PC-3 (cell line): ENCODE measurements around the gene CASQ1. TPM values are rescaled to one million over a fixed set of nuclear protein-coding genes. Genes with fewer than 3 reads are reported as not detected.

Source experiments
- ATAC-seq: fragments of 200-7000 bp; cut with Tn5 transposase; 2 replicates; pipeline ENCODE4 v1.9.1; 2020; ENCODE audit warnings: mild to moderate bottlenecking, moderate library complexity
- BruUV-seq: library from RNA; stranded (reverse); fragments of 400-500 nt; replicated peaks from 2 replicates; lab custom pipeline; 2021; lab: Mats Ljungman, UMichigan
- CTCF ChIA-PET: fragments of 300-600 bp; sonication (Branson Sonifier 250); formaldehyde crosslinking; loops from one replicate; lab custom pipeline; 2022; ENCODE audit warnings: antibody characterized with exemption; lab: Charles Lee
- POLR2A ChIA-PET: fragments of 300-600 bp; sonication (Branson Sonifier 250); formaldehyde crosslinking; loops from one replicate; lab custom pipeline; 2022; ENCODE audit warnings: antibody characterized with exemption; ENCODE audit not compliant: unreplicated experiment; lab: Charles Lee
- DNase-seq: peaks from one replicate; pipeline ENCODE4 v3.0.0-alpha.2; 2015
- H2AFZ ChIP-seq: fragments of 300-600 bp; sonication (generic); 2 replicates; pipeline ENCODE4 v1.6.0; 2016; ENCODE audit warnings: antibody characterized with exemption, low read length
- H3F3A ChIP-seq: fragments of 300-600 bp; sonication (generic); one replicate; pipeline ENCODE4 v1.6.0; 2017; ENCODE audit warnings: antibody characterized with exemption, low read length, control low read depth, mild to moderate bottlenecking; ENCODE audit not compliant: unreplicated experiment
- H3K27ac ChIP-seq: fragments of 300-600 bp; sonication (generic); 2 replicates; pipeline ENCODE4 v1.5.1; 2016; ENCODE audit warnings: mild to moderate bottlenecking, low read length
- H3K27me3 ChIP-seq: fragments of 300-600 bp; sonication (generic); 2 replicates; pipeline ENCODE4 v1.6.1; 2016; ENCODE audit warnings: low read length, mixed read lengths
- H3K36me3 ChIP-seq: fragments of 300-600 bp; sonication (generic); 2 replicates; pipeline ENCODE4 v1.6.1; 2016; ENCODE audit warnings: low read depth, mixed run types, low read length, mixed read lengths
- H3K4me1 ChIP-seq: fragments of 300-600 bp; sonication (generic); 2 replicates; pipeline ENCODE4 v1.5.1; 2016; ENCODE audit warnings: low read length; ENCODE audit not compliant: insufficient read depth
- H3K4me2 ChIP-seq: fragments of 300-600 bp; sonication (generic); 2 replicates; pipeline ENCODE4 v1.6.0; 2016; ENCODE audit warnings: low read length
- H3K4me3 ChIP-seq: fragments of 300-600 bp; sonication (generic); 2 replicates; pipeline ENCODE4 v1.5.1; 2016; ENCODE audit warnings: mild to moderate bottlenecking, low read length, mixed read lengths
- H3K79me2 ChIP-seq: fragments of 300-600 bp; sonication (generic); 2 replicates; pipeline ENCODE4 v1.6.1; 2017; ENCODE audit warnings: low read length, mixed read lengths
- H3K9ac ChIP-seq: fragments of 300-600 bp; sonication (generic); 2 replicates; pipeline ENCODE4 v1.6.0; 2016; ENCODE audit warnings: mild to moderate bottlenecking, low read length
- H3K9me2 ChIP-seq: fragments of 300-600 bp; sonication (generic); replicated peaks from 2 replicates; pipeline ENCODE4 v1.6.1; 2016; ENCODE audit warnings: mixed run types, low read length, mixed read lengths
- H3K9me3 ChIP-seq: fragments of 300-600 bp; sonication (generic); 2 replicates; pipeline ENCODE4 v1.6.1; 2016; ENCODE audit warnings: low read length, mixed read lengths
- H4K20me1 ChIP-seq: fragments of 300-600 bp; sonication (generic); 2 replicates; pipeline ENCODE4 v1.6.1; 2016; ENCODE audit warnings: low read length, mixed read lengths
- EZH2 ChIP-seq: fragments of 300-600 bp; sonication (generic); IDR thresholded peaks from one replicate; pipeline ENCODE4 v1.6.1; 2017; ENCODE audit warnings: antibody characterized with exemption, mild to moderate bottlenecking, low read length; ENCODE audit not compliant: unreplicated experiment
- EZH2phosphoT487 ChIP-seq: fragments of 300-600 bp; sonication (generic); IDR thresholded peaks from 2 replicates; pipeline ENCODE4 v1.6.1; 2018; ENCODE audit warnings: mild to moderate bottlenecking, antibody characterized with exemption, low read length, borderline replicate concordance
- intact Hi-C: fragments of 100-400 bp; cut with micrococcal nuclease; formaldehyde crosslinking; loops from 2 replicates; pipeline ENCODE4 v1.9.0; 2023
- total RNA-seq: library from RNA; depleted of rRNA; stranded (reverse); fragments of >200 nt; gene quantifications from 2 replicates; pipeline ENCODE4 v1.2.3, GENCODE V29; 2014
- TF ChIP-seq, protein P1 (sequence below): fragments of 300-600 bp; sonication (generic); conservative IDR thresholded peaks from 2 replicates; pipeline ENCODE4 v1.5.1; 2017; ENCODE audit warnings: antibody characterized with exemption, low read depth, mild to moderate bottlenecking, low read length

Gene CASQ1
- total RNA-seq, 1 experiment from 2014 or later = not detected

DNA sequence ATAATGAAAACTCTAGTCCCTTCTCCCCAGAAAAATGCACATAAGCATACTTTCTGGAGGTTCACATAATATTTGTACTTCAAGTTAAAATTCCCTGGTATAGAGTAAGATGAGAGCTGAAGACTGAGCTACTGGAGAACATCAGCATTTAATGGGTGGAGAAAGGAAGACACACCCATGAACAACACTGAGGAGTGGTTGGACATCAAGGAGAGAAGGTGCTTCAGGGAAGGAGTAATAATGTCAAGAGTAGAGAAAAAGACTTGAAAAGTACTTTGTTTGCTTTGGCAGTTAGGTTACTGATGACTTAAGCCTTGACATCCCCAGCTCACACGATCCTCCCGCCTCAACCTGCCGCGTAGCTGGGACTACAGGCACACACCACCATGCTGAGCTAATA is 36.7 kb downstream of the CASQ1 start:
- intact Hi-C loops = no loop called here
- Histone ChIP-seq H3K79me2 (no peaks in the 10 kb centered on the region), H3F3A (no peaks in the 10 kb centered on the region), H3K4me1 (no peaks in the 10 kb centered on the region), H3K27me3 (no peaks in the 10 kb centered on the region), H3K9me3 (no peaks in the 10 kb centered on the region), H3K4me3 (no peak overlapping the region), H3K4me2 (no peak overlapping the region), H3K36me3 (peaks cover 81% of the 10 kb centered on the region), H3K9ac (no peak overlapping the region), H4K20me1 (no peaks in the 10 kb centered on the region), H3K9me2 (no peaks in the 10 kb centered on the region), H3K27ac (no peak overlapping the region), H2AFZ (no peak overlapping the region)
- POLR2A ChIA-PET = no interaction called here
- no peak for TF ChIP-seq EZH2
- TF ChIP-seq EZH2phosphoT487 = no peak
- TF ChIP-seq, protein P1, sequence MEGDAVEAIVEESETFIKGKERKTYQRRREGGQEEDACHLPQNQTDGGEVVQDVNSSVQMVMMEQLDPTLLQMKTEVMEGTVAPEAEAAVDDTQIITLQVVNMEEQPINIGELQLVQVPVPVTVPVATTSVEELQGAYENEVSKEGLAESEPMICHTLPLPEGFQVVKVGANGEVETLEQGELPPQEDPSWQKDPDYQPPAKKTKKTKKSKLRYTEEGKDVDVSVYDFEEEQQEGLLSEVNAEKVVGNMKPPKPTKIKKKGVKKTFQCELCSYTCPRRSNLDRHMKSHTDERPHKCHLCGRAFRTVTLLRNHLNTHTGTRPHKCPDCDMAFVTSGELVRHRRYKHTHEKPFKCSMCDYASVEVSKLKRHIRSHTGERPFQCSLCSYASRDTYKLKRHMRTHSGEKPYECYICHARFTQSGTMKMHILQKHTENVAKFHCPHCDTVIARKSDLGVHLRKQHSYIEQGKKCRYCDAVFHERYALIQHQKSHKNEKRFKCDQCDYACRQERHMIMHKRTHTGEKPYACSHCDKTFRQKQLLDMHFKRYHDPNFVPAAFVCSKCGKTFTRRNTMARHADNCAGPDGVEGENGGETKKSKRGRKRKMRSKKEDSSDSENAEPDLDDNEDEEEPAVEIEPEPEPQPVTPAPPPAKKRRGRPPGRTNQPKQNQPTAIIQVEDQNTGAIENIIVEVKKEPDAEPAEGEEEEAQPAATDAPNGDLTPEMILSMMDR = no peak
- ATAC-seq (peak; percentile 56; the same call in 1 of the 2 replicates), DNase-seq (no peak)
- BruUV-seq = no TSS peak
- CTCF ChIA-PET = no interaction called here

DNA sequence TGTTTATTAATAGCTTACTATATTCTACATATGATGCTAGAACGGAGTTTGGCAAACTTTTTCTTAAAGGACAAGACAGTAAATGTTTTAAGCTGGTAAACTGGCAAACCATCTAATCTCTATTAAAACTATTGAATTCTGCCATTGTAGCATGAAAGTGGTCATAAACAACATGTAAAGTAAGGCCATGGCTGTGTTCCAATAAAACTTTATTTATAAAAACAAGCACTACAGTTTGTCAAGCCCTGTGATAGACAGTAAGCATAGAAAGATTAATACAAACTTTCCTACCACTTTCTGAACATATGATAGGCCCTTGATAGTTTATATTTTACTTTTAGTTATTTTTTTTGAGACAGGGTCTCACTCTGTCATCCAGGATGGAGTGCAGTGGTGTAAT is 37.2 kb downstream of the CASQ1 start:
- Histone ChIP-seq H4K20me1 (no peaks in the 10 kb centered on the region), H3K27me3 (no peaks in the 10 kb centered on the region), H3F3A (no peaks in the 10 kb centered on the region), H3K4me1 (no peaks in the 10 kb centered on the region), H3K9ac (no peak overlapping the region), H3K27ac (no peak overlapping the region), H3K9me3 (no peaks in the 10 kb centered on the region), H3K9me2 (no peaks in the 10 kb centered on the region), H3K4me2 (no peak overlapping the region), H2AFZ (no peak overlapping the region), H3K79me2 (no peaks in the 10 kb centered on the region), H3K36me3 (peaks cover 77% of the 10 kb centered on the region), H3K4me3 (no peak overlapping the region)
- DNase-seq (no peak), ATAC-seq (no peak)
- TF ChIP-seq, protein P1 = no peak
- TF ChIP-seq EZH2phosphoT487 (no peak), EZH2 (no peak)
- BruUV-seq = no TSS peak
- intact Hi-C loops = no loop called here
- ChIA-PET POLR2A (no interaction called here), CTCF (no interaction called here)

DNA sequence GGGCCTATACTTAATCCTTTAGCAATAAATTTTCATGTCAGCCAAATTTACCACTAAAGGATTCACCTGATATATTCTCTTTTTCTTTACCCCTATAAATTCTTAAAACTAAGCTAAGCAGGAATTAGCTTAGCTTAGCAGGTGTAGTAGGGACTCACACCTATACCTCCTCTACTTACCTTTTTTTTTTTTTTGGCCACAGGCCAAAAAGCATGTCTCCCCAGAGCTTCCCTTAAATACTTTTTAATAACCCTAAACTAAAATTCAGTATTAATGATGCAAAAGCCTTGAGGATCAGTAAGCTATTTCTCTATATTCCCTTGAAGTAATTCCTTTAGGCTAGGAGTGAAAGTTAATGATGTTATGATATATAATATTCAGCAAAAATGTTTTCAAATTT is 38.1 kb downstream of the CASQ1 start:
- Histone ChIP-seq H4K20me1 (no peaks in the 10 kb centered on the region), H3K4me1 (no peaks in the 10 kb centered on the region), H3K79me2 (no peaks in the 10 kb centered on the region), H3K27me3 (no peaks in the 10 kb centered on the region), H3F3A (no peaks in the 10 kb centered on the region), H3K4me3 (no peak overlapping the region), H2AFZ (no peak overlapping the region), H3K4me2 (no peak overlapping the region), H3K9me2 (no peaks in the 10 kb centered on the region), H3K9me3 (no peaks in the 10 kb centered on the region), H3K27ac (no peak overlapping the region), H3K9ac (no peak overlapping the region), H3K36me3 (peaks cover 74% of the 10 kb centered on the region)
- CTCF ChIA-PET = interaction anchor here (0.6 to 1.1 kb wide), 2 partner anchors 9 to 24 kb away, joined by 3 read pairs; no protein-coding TSS in a partner anchor
- intact Hi-C loops = no loop called here
- BruUV-seq = no TSS peak
- TF ChIP-seq EZH2 (no peak), EZH2phosphoT487 (no peak)
- TF ChIP-seq, protein P1 = no peak
- POLR2A ChIA-PET = no interaction called here
- no peak for ATAC-seq
- DNase-seq = no peak
